Mesenteric fat pad (tissue), 1 donor: Measurements from ENCODE around the gene PIM3. TPM values are rescaled to one million over a fixed set of nuclear protein-coding genes. Genes with fewer than 3 reads are reported as not detected.
A peak's percentile ranks its signal among the peaks of the same experiment; 100 is the strongest.

ENCODE experiments used
- DNase-seq: peaks from one replicate; pipeline ENCODE4 v3.0.0-alpha.2; 2020; ENCODE audit warnings: low spot score
- total RNA-seq: library from RNA; stranded (reverse); fragmentation: NEBNext Ultra II Directional; extraction: Animal tissue kit (Norgen Biotek cat#: 25700); gene quantifications from one replicate; pipeline ENCODE4 v1.2.1, GENCODE V29; 2021
- donor health status: DM: yes; HTN: yes; CAD: no.

The PIM3 gene
- total RNA-seq, 1 donor from 2014 or later, result 124 TPM

- DNase-seq, result peak; percentile 78
Measured at GRCh38 chr22:49966041-49966773, 5.6 kb downstream of the PIM3 start.

GRCh38 chr22:49966774-49967705, 6.5 kb downstream of the PIM3 start:
- peak; percentile 90 for DNase-seq

- peak; percentile 90 for DNase-seq
Measured at GRCh38 chr22:49967706-49968208, 7.2 kb downstream of the PIM3 start.

DNA sequence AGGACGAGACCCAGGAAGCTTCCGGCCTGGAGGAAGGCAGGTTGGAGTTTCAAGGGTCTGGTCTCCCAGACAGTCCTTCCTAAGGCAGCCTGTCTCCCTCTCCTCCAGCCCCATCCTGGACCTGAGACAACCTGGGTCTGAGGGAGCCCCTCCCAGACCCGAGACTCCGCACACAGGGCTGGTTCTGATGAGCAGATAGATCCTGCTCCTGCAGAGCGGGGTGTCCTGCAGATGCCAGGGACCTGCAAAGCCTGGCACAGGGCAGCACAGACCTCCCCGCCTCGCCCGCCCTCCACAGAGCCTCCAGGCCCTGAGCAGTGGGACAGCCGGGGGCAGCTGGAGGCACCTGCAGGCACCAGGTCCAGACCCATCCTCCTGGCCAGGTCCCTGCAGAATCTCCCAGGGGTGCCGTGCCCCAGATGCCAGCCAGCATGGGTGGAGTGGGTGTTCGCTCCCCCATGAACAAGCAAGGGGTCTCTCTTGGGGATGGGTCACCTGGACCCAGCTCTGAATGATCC, 7.8 kb downstream of the PIM3 start:
- peak; percentile 85 for DNase-seq

DNA sequence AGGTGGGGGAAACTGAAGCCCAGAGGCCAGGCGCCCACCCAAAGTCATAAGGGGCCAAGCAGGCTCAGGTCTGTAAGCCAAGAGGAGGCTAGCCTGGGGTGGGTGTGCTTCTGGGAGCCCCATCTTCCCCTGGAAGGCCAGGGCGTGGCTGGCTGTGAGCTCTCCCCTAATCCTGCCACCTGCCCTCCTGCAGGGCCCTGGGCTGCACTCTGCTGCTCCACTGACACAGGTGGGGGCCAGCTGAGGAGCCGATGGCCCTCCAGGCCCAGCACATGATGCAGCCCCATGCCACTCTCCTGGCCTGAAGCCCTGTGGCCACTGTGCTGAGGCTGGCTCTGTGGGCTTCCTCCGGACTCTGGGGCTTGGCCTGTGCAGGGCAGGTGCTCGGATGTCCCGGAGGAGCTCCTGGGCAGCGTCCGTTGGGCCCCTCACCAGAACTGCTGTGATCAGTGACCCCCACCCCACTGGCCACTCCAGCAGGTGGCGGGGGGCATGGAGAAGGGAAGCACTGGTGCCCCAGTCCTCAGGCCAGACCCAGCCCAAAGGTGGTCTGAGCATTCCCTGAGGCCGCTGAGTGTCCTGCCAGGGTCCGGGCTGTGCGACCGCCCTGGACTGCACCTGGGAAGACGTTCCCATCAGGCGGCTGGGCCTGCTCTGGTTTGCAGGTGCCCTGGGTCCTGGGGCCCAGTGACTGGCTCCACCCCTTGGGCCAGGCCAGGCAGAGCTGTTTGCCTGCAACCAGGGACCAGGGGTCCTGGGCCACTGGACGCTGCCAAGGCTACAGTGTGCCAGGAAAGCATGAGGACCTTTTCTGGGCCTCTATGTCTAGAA, 8.5 kb downstream of the PIM3 start:
- DNase-seq, result peak; percentile 89

GRCh38 chr22:49969751-49970527, 9.4 kb downstream of the PIM3 start:
- peak; percentile 85 for DNase-seq

DNA sequence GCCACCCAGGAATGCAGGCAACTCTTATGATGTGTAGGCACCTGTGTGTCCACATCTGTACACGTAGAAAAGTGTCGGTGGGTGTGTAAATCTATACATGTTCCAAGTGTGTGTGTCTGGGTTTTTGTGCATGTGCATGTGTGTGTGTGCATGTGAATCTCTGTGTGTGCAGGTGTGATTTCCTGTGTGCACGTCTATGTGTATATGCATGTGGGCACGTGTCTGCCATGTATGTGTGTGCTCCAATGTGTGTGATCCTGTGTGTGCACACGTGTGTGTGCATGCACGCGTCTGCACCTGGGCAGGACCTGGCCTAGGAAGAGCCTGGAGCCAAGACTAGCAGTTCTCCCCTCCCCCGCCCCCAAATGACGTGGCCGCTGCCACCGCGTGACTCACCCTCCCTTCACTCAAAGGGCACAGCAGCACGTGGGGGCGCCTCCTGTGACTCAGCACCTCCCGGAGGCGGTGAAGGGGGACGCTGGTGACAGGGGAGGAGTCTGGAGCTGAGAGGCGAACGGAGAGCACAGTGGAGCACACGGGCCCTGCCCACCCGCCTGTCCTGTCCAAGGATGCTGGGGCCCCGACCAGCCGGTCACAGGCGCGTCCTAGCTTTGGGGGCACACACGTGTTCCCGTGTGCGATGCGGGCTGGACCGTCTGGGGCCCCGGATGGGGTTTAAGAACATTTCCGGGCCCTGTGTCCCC, 10.1 kb downstream of the PIM3 start:
- peak; percentile 98 for DNase-seq

- peak; percentile 97 for DNase-seq
Measured at GRCh38 chr22:49971232-49972162, 10.9 kb downstream of the PIM3 start.

DNA sequence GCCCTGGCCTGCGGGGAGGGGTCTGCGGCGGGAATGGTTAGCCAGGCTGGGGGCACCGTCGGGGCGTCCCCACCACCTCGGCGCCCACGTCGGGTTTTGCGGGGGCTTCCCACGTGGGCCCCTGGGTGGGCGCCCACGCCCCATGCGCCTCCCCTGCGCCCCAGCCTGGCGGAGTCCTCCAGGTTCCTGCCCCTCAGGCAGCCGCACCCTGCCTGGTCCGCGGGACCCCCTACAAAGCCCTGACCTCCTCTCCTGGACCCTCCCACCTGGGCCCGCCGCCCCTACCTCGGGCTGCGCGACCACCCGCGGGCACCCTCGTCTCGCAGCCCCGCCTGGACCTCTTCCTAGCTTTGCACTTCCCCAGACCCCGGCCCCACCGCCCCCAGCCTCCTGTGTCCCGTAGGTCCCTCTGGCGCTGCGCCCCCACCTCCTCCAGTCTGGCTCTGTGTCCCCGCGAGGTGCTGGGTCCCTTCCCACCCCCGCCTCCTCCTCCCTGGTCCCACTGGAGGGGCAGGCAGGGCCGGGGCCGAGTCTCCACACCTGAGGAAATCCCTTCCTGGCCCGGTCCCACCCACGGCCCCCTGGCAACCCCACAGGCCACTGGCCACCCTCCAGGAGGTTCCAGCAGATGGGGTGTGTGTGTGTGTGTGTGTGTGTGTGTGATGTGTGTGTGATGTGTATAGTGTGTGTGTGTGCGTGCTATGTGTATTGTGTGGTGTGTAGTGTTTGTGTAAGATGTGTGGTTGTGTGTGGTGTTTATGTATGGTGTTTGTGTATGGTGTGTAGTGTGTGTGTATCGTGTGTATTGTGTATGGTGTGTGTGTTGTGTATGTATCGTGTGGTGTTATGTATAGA, 11.8 kb downstream of the PIM3 start:
- DNase-seq, result peak; percentile 82

- DNase-seq, result peak; percentile 14
Measured at GRCh38 chr22:49973018-49973961, 12.7 kb downstream of the PIM3 start.

GRCh38 chr22:49975543-49976389, 15.2 kb downstream of the PIM3 start:
- DNase-seq, result peak; percentile 88

DNA sequence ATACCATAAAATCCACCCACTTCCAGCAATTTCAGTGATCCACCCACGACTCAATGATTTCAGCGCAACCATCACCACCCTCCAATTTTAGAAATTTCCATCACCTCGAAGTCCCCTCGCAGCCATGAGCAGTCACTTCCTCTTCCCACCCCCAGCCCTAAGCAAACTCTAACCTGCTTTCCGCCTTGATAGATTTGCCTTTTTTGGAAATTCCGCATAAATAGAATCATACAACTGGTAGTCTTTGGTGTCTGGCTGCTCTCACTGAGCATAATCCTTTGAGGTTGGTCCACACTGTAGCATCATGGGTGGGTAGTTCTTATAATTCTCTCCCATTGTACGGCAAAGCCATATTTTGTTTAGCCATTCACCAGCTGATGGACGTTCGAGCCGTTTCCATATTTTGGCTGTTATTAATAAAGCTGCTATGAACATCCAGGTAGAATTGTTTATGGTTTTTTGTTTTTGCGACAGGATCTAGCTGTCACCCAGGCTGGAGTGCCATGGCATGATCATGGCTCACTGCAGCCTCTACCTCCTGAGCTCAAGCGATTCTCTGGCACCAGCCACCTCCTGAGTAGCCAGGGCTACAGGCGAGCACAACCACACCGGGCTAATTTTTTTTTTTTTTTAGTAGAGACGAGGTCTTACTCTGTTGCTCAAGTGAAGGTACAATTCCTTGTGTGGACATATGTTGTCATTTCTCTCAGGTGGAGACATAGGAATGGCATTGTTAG, 16.0 kb downstream of the PIM3 start:
- DNase-seq, result peak; percentile 30

GRCh38 chr22:49977578-49977977, 17.0 kb downstream of the PIM3 start:
- DNase-seq, result peak; percentile 71

DNA sequence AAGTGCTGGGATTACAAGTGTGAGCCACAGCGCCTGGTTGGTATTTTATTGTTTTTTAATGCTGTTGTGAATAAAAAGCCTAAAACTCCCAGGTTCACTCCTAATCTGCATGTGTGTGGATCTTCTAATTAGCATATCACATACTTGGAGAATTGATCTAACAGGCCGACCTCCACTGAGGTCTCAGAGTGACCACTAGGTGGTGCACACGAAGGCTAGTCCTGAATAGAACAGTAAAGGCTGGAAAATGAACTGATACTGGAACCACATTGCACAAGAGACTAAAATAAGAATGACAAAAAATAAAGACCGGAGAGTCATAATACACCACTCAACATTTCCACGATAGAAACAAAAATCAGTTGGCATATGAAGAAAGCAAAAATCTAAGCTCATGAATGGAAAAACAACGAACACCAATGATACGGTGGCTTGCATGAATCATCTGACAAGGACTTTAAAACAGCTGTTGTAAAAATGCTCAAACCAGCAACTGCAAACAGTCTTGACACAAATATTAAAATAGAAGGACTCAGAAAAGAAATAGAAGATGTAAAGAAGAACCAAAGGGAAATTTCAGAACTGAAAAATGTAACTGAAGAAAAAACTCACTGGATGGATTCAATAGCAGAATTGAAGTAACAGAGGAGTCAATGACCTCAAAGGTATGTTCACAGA, 19.2 kb downstream of the PIM3 start:
- peak; percentile 18 for DNase-seq
